Body of pancreas (tissue), 4 donors: ENCODE results near the gene KDELR3. TPM values are rescaled to one million over a fixed set of nuclear protein-coding genes. Genes with fewer than 3 reads are reported as not detected.
A peak's percentile ranks its signal among the peaks of the same experiment; 100 is the strongest.

Source experiments
- ATAC-seq: fragments of 150-250 bp; one replicate; pipeline ENCODE4 v1.9.1; 2016
- DNase-seq, 4 donors: peaks; one replicate each; pipeline ENCODE4 v3.0.0-alpha.2; 2019
- H3K27ac ChIP-seq, 4 donors: fragments of 200-600 bp; sonication (generic); 1 replicate in 3 of 4; 2 replicates in 1 of 4; pipeline versions ENCODE4 v1.5.1 to v1.6.1; 2016 to 2019; ENCODE audit warnings: mild to moderate bottlenecking in 1 of 4, mixed read lengths in 1 of 4, moderate library complexity in 1 of 4
- H3K27me3 ChIP-seq, 2 donors: fragments of 200-600 bp; sonication (generic); one replicate each; pipeline ENCODE4 v1.6.0; 2016; ENCODE audit warnings: mild to moderate bottlenecking in 1 of 2
- H3K36me3 ChIP-seq, 2 donors: fragments of 200-600 bp; sonication (generic); replicated peaks in 1 of 2; 2 replicates each; pipeline ENCODE4 v1.5.1; 2016; ENCODE audit warnings: low read depth in 2 of 2; ENCODE audit not compliant: insufficient read depth in 1 of 2
- H3K4me1 ChIP-seq: fragments of 200-600 bp; sonication (generic); one replicate; pipeline ENCODE4 v1.6.0; 2016
- H3K4me3 ChIP-seq, 2 donors: fragments of 200-600 bp; sonication (generic); 1 replicate in 1 of 2; 2 replicates in 1 of 2; pipeline ENCODE4 v1.5.1; 2016 to 2019
- H3K9me3 ChIP-seq, 3 donors: fragments of 200-600 bp; sonication (generic); 1 replicate in 2 of 3; 2 replicates in 1 of 3; pipeline ENCODE4 v1.5.1; 2016
- POLR2A ChIP-seq, 3 donors: fragments of 450-650 bp; IDR thresholded peaks; one replicate each; pipeline ENCODE4 v1.6.1; 2016; ENCODE audit warnings: antibody characterized with exemption in 3 of 3, mild to moderate bottlenecking in 2 of 3
- WGBS, 2 donors: methylation state at CpG; one replicate each; pipeline ENCODE4 v1.1.5; 2017; 5-methylcytosine and 5-hydroxymethylcytosine counted together
- intact Hi-C: fragments of 100-400 bp; cut with DNase I; formaldehyde crosslinking; loops from one replicate; pipeline ENCODE4 v1.15.1; 2023
- total RNA-seq, 2 donors: library from RNA; depleted of rRNA; stranded (reverse); fragments of >200 nt; gene quantifications; one replicate each; pipeline ENCODE4 v1.1.0, GENCODE V29; 2016
- TF ChIP-seq, protein P1 (sequence below), 7 experiments: fragments of 450-650 bp in 4 of 7; fragments of 200-600 bp in 3 of 7; sonication (generic) in 3 of 7; IDR thresholded peaks; one replicate each; pipeline ENCODE4 v1.5.1; 2016 to 2019; ENCODE audit warnings: antibody characterized with exemption in 7 of 7

Gene KDELR3
- total RNA-seq, 2 donors from 2014 or later = 5.6 to 16.3 TPM

DNA sequence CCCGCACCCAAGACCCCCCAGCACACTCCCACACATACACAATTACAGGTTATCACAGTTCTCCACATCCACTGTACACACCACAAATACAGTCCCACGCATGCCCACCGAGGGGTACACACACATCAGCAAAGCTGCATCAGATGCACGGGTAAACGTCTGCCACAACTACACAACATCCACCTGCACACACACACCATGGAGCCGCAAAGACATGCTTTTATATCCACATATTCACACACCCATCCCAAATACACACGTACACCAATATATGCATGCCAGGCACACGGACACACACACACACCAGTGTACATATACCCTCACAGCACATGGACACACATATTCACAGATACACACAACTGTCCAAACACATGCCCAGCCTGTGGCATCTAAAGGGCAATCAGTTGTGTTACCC is 7.5 kb upstream of the KDELR3 start:
- TF ChIP-seq, protein P1, sequence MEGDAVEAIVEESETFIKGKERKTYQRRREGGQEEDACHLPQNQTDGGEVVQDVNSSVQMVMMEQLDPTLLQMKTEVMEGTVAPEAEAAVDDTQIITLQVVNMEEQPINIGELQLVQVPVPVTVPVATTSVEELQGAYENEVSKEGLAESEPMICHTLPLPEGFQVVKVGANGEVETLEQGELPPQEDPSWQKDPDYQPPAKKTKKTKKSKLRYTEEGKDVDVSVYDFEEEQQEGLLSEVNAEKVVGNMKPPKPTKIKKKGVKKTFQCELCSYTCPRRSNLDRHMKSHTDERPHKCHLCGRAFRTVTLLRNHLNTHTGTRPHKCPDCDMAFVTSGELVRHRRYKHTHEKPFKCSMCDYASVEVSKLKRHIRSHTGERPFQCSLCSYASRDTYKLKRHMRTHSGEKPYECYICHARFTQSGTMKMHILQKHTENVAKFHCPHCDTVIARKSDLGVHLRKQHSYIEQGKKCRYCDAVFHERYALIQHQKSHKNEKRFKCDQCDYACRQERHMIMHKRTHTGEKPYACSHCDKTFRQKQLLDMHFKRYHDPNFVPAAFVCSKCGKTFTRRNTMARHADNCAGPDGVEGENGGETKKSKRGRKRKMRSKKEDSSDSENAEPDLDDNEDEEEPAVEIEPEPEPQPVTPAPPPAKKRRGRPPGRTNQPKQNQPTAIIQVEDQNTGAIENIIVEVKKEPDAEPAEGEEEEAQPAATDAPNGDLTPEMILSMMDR (IDR thresholded peaks at IDR 0.05) = no peak
- no peak for TF ChIP-seq POLR2A (IDR thresholded peaks at IDR 0.05)
- ATAC-seq (no peak), DNase-seq (no peak)
- Histone ChIP-seq H3K9me3 (no peaks in the 10 kb centered on the region), H3K27ac (no peak overlapping the region), H3K4me1 (peaks cover 16% of the 10 kb centered on the region), H3K36me3 (no peaks in the 10 kb centered on the region), H3K4me3 (no peak overlapping the region), H3K27me3 (peaks cover 0 to 4% of the 10 kb centered on the region in 2 donors)
- intact Hi-C loops = no loop called here
- WGBS, 2 donors = 52 to 56% methylated on average over 7 to 8 of the region's 8 CpGs

- Histone ChIP-seq H3K9me3 (no peaks in the 10 kb centered on the region), H3K36me3 (no peaks in the 10 kb centered on the region), H3K27me3 (no peaks in the 10 kb centered on the region), H3K4me3 (no peak overlapping the region), H3K4me1 (peaks cover 12% of the 10 kb centered on the region), H3K27ac (no peak overlapping the region)
- DNase-seq (no peak), ATAC-seq (peak; percentile 16)
- TF ChIP-seq, protein P1 (IDR thresholded peaks at IDR 0.05) = no peak
- no peak for TF ChIP-seq POLR2A (IDR thresholded peaks at IDR 0.05)
- WGBS, 2 donors = 51 to 69% methylated on average over 7 to 9 of the region's 9 CpGs
- intact Hi-C loops = no loop called here
These were observed 6.9 kb upstream of the KDELR3 start for GRCh38 chr22:38461057-38461413.

- no peaks in the 10 kb centered on the region for H3K9me3 ChIP-seq
- intact Hi-C loops = no loop called here
- TF ChIP-seq, protein P1 (IDR thresholded peaks at IDR 0.05) = peak in 1 of 7 experiments; percentile 31
- TF ChIP-seq POLR2A (IDR thresholded peaks at IDR 0.05) = peak in 1 of 3 donors; percentile 19
- no peaks in the 10 kb centered on the region for H3K27me3 ChIP-seq
- 13 to 26% methylated on average over 23 to 51 of the region's 51 CpGs for WGBS, 2 donors
- DNase-seq (peak; percentile 83 to 89 (median 86)), ATAC-seq (peak; percentile 85)
- H3K4me3 ChIP-seq = no peak overlapping the region
- H3K36me3 ChIP-seq = no peaks in the 10 kb centered on the region
- H3K27ac ChIP-seq = no peak overlapping the region
- peaks cover 12% of the 10 kb centered on the region for H3K4me1 ChIP-seq
These were observed 6.3 kb upstream of the KDELR3 start for GRCh38 chr22:38461414-38462081.

- DNase-seq (peak in 3 of 4 donors; percentile 32 to 53 (median 43)), ATAC-seq (no peak)
- Histone ChIP-seq H3K9me3 (no peaks in the 10 kb centered on the region), H3K36me3 (no peaks in the 10 kb centered on the region), H3K27ac (no peak overlapping the region), H3K4me3 (no peak overlapping the region), H3K27me3 (no peaks in the 10 kb centered on the region), H3K4me1 (peaks cover 21% of the 10 kb centered on the region)
- intact Hi-C loops = no loop called here
- TF ChIP-seq, protein P1 (IDR thresholded peaks at IDR 0.05) = no peak
- no peak for TF ChIP-seq POLR2A (IDR thresholded peaks at IDR 0.05)
- 46 to 57% methylated on average over 28 of the region's 28 CpGs for WGBS, 2 donors
These were observed 4.7 kb upstream of the KDELR3 start for GRCh38 chr22:38462960-38463784.
